ENCODE data around the gene PKHD1.

The PKHD1 gene

GRCh38 chr6:51620971-51621370 is 466.4 kb downstream of the PKHD1 start:
- no peak for DNase-seq (ENCODE audit: low read depth in 2 of 2)

DNA sequence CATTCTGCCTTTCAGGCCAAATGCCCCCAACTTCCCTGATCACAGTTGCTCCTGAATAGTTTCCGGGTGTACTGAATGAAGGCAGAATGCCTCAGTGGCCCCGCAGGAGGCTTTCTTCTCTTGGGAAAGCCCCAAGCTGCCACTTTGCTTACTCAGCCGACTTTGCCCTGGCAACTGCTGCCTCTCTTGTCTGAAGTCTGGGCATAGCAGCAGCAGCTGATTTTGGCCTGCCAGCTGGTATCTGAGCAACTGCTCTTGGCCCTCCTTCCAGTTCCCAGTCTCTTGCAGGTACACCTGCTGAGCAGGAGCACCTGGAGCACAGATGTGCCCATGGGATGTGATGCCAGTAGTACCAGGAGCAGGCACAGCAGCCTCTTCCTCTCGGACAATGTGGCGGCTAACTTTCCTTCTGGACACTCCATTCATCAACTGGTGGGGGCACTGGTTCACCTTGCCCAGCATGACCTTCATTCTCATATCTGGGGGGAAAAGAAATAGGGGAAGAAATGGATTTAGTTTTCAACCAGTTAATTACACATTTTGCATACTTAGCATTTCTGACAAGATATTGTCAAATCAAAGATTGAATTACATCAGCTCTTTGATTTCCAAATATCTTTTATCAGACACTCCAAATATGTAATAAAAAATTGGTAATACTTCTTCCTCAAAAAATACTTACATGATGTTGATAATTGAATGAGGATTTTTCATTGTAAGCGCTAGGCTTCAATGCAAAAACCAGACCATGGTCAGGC is 468.2 kb downstream of the PKHD1 start:
- DNase-seq (ENCODE audit: low read depth in 2 of 2) = no peak

GRCh38 chr6:51618563-51618962 is 468.9 kb downstream of the PKHD1 start:
- no peak for DNase-seq (ENCODE audit: low read depth in 2 of 2)

- no peak for DNase-seq (ENCODE audit: low read depth in 2 of 2)
Measured at GRCh38 chr6:51617751-51618150, 469.7 kb downstream of the PKHD1 start.

DNA sequence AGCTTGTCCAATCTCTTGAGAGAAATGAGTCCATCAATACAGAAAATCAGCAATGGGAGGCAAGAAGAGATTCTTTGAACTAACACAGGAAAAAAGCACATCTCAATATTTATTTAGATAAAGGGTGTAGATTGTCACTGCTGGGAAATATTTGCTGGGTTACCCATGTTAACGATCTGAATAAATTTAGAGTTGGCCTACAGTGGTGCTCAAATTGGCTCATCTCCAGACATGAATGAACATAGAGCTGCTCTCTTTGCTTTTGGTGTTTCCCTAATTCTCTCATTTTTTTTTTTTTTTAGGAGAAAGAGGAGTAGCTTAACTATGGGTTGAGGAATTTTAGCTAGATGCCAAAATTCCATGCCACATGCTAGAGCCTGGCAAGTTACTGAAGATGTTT is 471.2 kb downstream of the PKHD1 start:
- no peak for DNase-seq (ENCODE audit: low read depth in 2 of 2)

DNA sequence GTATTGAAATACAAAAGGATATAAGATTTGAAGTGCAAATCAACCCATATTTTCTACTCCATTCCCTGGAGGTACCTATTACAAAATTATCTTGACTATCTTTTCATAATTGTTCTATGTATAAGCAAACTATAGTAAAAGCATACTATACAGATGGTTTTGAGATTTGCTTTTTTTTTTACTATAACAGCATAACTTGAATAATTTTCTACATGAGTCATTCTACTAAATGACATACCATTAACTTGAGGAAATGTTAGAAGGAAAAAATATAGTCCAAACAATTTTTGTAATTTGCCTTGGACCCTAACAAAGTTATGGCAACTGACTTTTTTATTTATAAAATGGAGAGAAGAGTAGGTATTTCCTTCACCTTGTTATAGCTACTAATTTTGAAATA is 472.7 kb downstream of the PKHD1 start:
- DNase-seq (ENCODE audit: low read depth in 2 of 2) = no peak

DNA sequence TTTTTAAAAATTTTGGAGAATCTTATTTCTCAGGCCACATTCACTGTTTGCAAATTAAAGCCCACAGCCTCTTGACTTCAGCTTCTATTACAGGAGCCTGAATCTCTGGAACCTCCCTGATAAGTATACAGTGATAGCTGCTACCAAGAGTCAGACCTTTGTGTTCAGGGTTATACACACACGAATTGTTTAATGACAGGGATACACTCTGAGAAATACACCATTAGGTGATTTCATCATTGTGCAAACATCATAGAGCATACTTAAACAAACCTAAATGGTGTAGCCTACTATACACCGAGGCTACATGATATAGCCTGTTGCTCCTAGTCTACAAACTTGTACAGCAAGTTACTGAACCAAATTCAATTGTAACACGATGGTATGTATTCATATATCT is 473.9 kb downstream of the PKHD1 start:
- no peak for DNase-seq (ENCODE audit: low read depth in 2 of 2)

DNA sequence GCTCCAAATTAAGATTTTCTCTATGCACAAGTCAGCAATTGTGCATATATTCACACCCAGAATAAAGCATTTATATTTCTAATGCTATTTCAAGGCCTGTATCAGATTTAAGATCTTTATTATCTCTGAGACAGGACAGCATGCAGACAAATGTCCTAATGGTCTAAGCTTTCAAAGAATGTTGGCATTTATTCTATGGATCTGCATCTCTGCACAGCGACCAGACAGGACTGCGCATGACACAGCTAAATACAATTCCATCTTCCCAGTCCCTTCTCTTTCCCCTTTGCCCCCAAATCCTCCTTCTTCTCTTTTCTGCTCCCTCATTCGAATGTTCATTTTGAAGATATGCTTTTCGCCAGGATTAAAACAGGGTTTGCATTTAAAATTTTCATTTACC is 478.5 kb downstream of the PKHD1 start:
- no peak for DNase-seq (ENCODE audit: low read depth in 2 of 2)

DNA sequence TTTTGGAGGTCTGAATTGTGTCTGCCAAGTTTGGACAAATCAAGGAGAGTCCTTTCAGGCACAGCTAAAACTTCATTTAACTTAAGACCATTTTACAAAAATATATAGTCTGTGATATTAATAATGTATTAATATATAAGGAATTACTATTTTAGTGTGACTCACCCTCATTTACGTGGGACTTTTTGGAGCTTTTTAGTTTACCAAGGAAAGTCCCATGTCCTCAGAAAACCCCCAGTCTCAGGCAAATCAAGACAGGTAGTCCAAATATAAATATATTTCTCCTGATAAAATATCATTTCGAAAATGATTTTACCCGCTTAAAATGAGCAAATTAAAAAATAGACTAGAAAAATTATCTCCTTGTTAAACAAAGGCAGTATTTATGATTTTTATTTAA is 479.0 kb downstream of the PKHD1 start:
- no peak for DNase-seq (ENCODE audit: low read depth in 2 of 2)

DNA sequence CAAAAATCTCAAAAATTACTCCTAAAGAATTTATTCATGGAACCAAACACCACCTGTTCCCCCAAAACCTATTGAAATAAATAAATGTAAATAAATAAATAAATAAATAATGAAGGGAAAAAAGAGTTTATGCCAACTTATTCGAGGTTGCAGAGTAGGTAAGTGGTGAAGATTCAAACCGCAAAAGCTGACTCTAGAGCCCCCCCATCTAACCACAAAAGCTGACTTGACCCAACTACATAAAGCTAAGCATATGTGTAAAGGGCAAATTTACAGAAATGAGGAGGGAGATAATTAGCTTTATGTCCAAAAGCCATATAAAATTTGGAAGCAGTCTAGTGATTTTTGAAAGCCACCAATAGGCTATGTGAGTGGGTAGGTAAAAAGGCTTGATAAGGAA is 486.9 kb downstream of the PKHD1 start:
- DNase-seq (ENCODE audit: low read depth in 2 of 2) = no peak

GRCh38 chr6:51598171-51598570 is 489.2 kb downstream of the PKHD1 start:
- DNase-seq (ENCODE audit: low read depth in 2 of 2) = no peak

DNA sequence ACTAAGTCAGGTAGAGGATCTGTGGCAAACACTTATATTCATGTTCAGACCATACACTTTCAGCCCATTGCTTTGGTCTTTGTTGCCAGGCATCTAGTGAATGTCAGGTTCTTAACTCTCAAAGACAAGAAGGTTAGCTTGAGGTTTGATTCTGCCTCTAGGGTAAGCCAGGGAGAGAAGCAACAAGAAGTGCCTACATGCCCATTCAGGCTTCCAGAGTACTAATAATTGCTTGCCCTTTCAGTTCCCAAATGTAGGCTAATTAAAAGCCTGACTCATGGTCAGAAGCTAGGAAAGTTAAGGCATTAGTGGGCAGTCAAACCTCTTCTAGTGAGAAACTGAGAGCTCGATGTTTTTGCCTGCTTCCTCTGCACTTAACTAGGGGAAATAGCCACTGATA is 492.4 kb downstream of the PKHD1 start:
- DNase-seq (ENCODE audit: low read depth in 2 of 2) = no peak

DNA sequence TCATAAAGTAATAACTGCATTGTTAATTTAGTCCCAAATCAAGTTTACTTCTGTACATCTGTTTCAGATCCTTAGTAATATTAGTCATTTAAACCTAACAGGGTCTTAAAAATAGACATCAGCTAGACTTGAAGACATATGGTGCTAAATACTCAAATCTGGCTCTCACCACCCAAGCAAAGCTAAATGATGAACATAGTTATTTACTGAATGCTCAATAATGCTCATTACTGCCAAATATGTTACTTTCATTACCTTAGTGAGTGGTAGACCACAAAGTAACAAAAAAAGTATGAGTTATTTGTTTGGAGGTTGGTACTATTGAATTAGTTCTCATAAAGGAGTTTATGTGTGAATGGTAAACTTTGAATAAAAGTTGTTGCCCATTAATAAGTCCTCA is 502.1 kb downstream of the PKHD1 start:
- no peak for DNase-seq (ENCODE audit: low read depth in 2 of 2)

DNA sequence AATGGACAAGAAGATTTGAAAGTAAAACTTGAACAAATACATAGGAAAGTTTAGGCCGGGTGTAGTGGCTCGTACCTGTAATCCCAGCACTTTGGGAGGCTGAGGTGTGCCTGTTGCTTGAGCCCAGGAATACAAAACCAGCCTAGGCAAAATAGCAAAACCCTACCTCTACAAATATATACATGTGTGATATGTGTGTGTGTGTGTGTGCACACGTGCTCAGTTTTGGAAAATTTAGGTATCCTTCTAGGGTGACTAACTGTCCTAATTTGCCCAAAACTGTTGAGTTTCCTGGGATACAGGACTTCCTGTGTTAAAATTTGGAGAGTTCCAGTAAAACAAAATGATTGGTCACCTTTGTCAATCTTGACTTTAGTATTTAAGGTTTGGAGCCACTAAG is 503.2 kb downstream of the PKHD1 start:
- no peak for DNase-seq (ENCODE audit: low read depth in 2 of 2)

DNA sequence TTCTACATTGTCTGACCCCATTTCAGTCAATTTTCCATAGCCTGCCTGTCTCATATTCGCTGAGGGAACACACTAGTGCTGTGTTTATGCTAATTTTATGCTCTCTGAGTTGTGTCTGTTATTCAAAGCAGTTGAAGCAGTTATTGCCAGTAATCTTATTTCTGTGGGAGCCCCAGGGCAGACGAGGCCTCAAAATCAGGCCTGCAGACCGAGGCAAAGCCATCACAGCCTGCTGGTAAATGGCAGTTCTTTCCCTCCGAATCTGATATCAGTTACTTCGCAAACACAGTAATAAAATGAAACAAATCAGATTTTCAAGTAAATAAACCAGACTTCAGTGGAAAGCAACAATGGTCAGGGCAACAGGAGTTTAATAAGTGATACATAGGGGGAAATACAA is 508.4 kb downstream of the PKHD1 start:
- no peak for DNase-seq (ENCODE audit: low read depth in 2 of 2)

- no peak for DNase-seq (ENCODE audit: low read depth in 2 of 2)
Measured at GRCh38 chr6:51578362-51578761, 509.1 kb downstream of the PKHD1 start.

DNA sequence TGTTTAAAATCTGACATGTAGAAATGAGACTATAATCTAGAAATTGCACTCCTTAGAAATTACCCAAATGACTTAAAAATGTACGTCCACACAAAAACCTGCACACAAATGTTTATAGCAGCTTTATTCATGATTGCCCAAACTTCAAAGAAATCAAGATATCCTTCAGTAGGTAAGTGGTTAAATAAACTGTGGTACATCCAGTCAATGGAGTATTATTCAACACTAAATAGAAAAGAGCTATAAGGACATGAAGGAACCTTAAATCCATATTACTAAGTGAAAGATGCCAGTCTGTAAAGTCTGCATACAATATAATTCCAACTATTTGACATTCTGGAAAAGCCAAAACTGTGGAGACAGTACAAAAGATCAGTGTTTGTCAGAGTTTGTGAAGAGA is 513.4 kb downstream of the PKHD1 start:
- no peak for DNase-seq (ENCODE audit: low read depth in 2 of 2)

- no peak for DNase-seq (ENCODE audit: low read depth in 2 of 2)
Measured at GRCh38 chr6:51571168-51571567, 516.2 kb downstream of the PKHD1 start.

DNA sequence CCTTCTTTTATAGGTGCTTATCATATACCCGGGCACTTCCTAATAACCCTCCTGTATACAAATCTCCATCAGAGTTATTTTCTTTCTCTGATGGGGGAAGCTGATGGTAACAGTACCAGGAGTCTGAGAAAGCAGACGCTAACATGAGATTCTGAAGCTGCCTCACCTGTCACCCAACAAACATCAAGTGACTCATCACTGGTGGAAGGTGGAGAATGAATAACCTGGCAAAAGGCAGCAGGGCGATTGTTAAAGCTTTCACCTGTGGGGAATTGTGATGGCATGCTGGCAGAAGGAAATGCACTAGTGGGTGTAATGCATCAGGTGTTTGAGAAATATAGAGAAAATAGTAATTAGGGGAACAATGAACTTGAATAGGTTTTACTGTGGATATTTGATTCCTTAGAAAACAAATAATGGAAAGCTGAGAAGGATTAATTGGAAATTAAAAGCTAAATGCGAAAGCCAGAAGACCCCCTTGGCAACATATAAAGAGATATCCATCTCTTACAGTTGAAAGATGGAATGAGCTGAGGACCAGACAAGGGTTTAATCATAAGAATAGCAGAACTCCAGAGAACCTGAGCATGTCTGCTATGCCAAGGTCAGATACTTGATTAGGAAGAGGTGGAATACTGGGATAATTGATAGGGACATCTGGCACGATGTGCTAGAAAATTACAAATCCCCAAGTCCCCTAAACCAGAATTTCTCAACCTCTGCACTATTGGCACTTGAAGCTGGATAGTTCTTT is 517.1 kb downstream of the PKHD1 start:
- DNase-seq (ENCODE audit: low read depth in 2 of 2) = no peak

- DNase-seq (ENCODE audit: low read depth in 2 of 2) = no peak
Measured at GRCh38 chr6:51569594-51569993, 517.8 kb downstream of the PKHD1 start.

DNA sequence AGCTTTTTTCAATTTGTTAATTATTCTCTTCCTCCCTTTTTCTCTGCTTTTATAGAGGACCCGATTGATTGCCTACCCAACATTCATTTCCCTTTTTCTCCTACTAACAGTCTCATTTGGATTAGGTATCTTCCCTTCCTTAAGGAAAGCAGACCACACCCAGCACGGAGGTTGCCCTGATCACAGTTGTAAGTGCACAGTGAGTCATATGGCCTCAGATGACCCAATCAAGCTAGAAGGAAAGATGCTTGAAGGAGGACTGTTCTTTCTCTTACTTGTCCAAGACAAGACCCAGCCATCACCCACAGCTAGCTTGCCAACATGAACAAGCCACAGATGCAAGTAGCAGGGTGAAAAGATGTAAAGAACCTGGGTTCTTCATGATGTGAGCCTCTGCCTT is 518.6 kb downstream of the PKHD1 start:
- no peak for DNase-seq (ENCODE audit: low read depth in 2 of 2)

GRCh38 chr6:51565472-51565871 is 521.9 kb downstream of the PKHD1 start:
- DNase-seq (ENCODE audit: low read depth in 2 of 2) = no peak

All from activated CD8-positive, alpha-beta memory T cell treated with anti-CD3 and anti-CD28 coated beads for 4 hours (primary cell).